HG02571 (cell line): ENCODE results near the gene TUBB4B.

ENCODE experiments used
- ATAC-seq: cut with Tn5 transposase; IDR thresholded peaks from one replicate; pipeline ENCODE4 v1.9.1; 2021; ENCODE audit warnings: mild to moderate bottlenecking, moderate library complexity; ENCODE audit not compliant: unreplicated experiment

TUBB4B gene

GRCh38 chr9:137240841-137241489 is at the start of gene TUBB4B:
TSS of gene TUBB4B (plus strand) at chr9:137241287. CDS start at chr9:137241361, 74 bp downstream.
- peak; percentile 70 for ATAC-seq

- no peak for ATAC-seq
Measured at GRCh38 chr9:137191691-137192447, 49.2 kb upstream of the TUBB4B start.

GRCh38 chr9:137192448-137192780 is 48.7 kb upstream of the TUBB4B start:
- ATAC-seq = no peak

GRCh38 chr9:137192859-137193258 is 48.2 kb upstream of the TUBB4B start:
- no peak for ATAC-seq

GRCh38 chr9:137193771-137194170 is 47.3 kb upstream of the TUBB4B start:
- ATAC-seq = no peak

GRCh38 chr9:137194388-137194787 is 46.7 kb upstream of the TUBB4B start:
- ATAC-seq = no peak

- no peak for ATAC-seq
Measured at GRCh38 chr9:137194909-137195308, 46.2 kb upstream of the TUBB4B start.

- no peak for ATAC-seq
Measured at GRCh38 chr9:137195525-137196220, 45.4 kb upstream of the TUBB4B start.

- ATAC-seq = no peak
Measured at GRCh38 chr9:137198051-137198901, 42.8 kb upstream of the TUBB4B start.

GRCh38 chr9:137198902-137199283 is 42.2 kb upstream of the TUBB4B start:
- no peak for ATAC-seq

GRCh38 chr9:137199411-137200121 is 41.5 kb upstream of the TUBB4B start:
- no peak for ATAC-seq

- peak; percentile 83 for ATAC-seq
Measured at GRCh38 chr9:137200311-137201204, 40.5 kb upstream of the TUBB4B start, which contains the start of gene TPRN. TSS of gene TPRN (minus strand) at chr9:137200741. CDS start at chr9:137200711, 30 bp downstream.

GRCh38 chr9:137201205-137201868 is 39.8 kb upstream of the TUBB4B start:
- no peak for ATAC-seq

- no peak for ATAC-seq
Measured at GRCh38 chr9:137202966-137203365, 38.1 kb upstream of the TUBB4B start.

- ATAC-seq = no peak
Measured at GRCh38 chr9:137204731-137205125, 36.4 kb upstream of the TUBB4B start.

- ATAC-seq = peak; percentile 41
Measured at GRCh38 chr9:137205126-137206069, 35.7 kb upstream of the TUBB4B start, which contains the start of the genes NDOR1 and TMEM203. TSS of gene NDOR1 (plus strand) at chr9:137205700. CDS start at chr9:137205778, 78 bp downstream. TSS of gene TMEM203 (minus strand) at chr9:137205648. CDS start at chr9:137205414, 234 bp downstream.

GRCh38 chr9:137206602-137207001 is 34.5 kb upstream of the TUBB4B start:
- ATAC-seq = no peak
